Measurements from ENCODE around the gene INPP5A.

INPP5A gene

GRCh38 chr10:132591166-132591971 is 53.8 kb downstream of the INPP5A start:
- peak; percentile 55 for ATAC-seq
- TF ChIP-seq ESRRG (CRISPR knock-in tag; IDR thresholded peaks at IDR 0.05): no peak
- no peak for TF ChIP-seq GLIS3 (CRISPR knock-in tag; IDR thresholded peaks at IDR 0.05)

GRCh38 chr10:132592790-132593383 is 55.3 kb downstream of the INPP5A start:
- TF ChIP-seq ESRRG (CRISPR knock-in tag; IDR thresholded peaks at IDR 0.05): no peak
- no peak for TF ChIP-seq CSDC2 (CRISPR knock-in tag; IDR thresholded peaks at IDR 0.05)
- TF ChIP-seq ZC3H10 (CRISPR knock-in tag; IDR thresholded peaks at IDR 0.05): no peak
- TF ChIP-seq, protein P1, sequence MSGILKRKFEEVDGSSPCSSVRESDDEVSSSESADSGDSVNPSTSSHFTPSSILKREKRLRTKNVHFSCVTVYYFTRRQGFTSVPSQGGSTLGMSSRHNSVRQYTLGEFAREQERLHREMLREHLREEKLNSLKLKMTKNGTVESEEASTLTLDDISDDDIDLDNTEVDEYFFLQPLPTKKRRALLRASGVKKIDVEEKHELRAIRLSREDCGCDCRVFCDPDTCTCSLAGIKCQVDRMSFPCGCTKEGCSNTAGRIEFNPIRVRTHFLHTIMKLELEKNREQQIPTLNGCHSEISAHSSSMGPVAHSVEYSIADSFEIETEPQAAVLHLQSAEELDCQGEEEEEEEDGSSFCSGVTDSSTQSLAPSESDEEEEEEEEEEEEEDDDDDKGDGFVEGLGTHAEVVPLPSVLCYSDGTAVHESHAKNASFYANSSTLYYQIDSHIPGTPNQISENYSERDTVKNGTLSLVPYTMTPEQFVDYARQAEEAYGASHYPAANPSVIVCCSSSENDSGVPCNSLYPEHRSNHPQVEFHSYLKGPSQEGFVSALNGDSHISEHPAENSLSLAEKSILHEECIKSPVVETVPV (CRISPR knock-in tag; IDR thresholded peaks at IDR 0.05): no peak
- TF ChIP-seq ZFP30 (CRISPR knock-in tag; IDR thresholded peaks at IDR 0.05): no peak
- TF ChIP-seq ZNF8 (CRISPR knock-in tag; IDR thresholded peaks at IDR 0.05): no peak
- TF ChIP-seq ARNTL (CRISPR knock-in tag; IDR thresholded peaks at IDR 0.05; ENCODE audit: borderline replicate concordance, low read depth): no peak
- TF ChIP-seq GLIS3 (CRISPR knock-in tag; IDR thresholded peaks at IDR 0.05): no peak
- TF ChIP-seq PPARA (CRISPR knock-in tag; IDR thresholded peaks at IDR 0.05; ENCODE audit: borderline replicate concordance): no peak
- no peak for TF ChIP-seq BACH2 (CRISPR knock-in tag; IDR thresholded peaks at IDR 0.05; ENCODE audit: borderline replicate concordance)
- TF ChIP-seq SNAI2 (CRISPR knock-in tag; IDR thresholded peaks at IDR 0.05): no peak
- no peak for TF ChIP-seq CREB5 (CRISPR knock-in tag; IDR thresholded peaks at IDR 0.05; ENCODE audit: low read depth)
- ATAC-seq: no peak

DNA sequence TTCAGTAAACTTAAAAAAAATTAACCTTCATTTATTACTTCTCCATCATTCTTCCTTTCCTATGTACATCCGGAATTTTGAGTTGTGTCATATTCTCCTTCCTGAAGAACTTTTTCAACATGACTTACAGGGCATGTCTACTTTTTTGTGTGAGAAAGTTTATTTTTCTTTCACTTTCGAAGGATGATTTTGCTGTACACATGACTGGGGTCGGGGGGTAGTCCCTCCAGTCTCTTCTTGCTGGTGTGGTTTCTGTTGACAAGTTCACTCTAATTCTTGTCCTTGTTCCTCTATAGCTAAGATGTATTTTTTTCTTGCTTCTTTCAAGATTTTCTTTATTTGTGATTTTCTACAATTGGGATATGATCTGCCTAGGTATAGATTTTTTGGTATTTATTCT is 55.8 kb downstream of the INPP5A start:
- TF ChIP-seq TSHZ2 (CRISPR knock-in tag; IDR thresholded peaks at IDR 0.05) (no peak), ESRRG (CRISPR knock-in tag; IDR thresholded peaks at IDR 0.05) (no peak), ZNF8 (CRISPR knock-in tag; IDR thresholded peaks at IDR 0.05) (no peak), RARB (CRISPR knock-in tag; IDR thresholded peaks at IDR 0.05) (no peak), ZNF565 (CRISPR knock-in tag; conservative IDR thresholded peaks at IDR 0.05; ENCODE audit: low read depth) (no peak), ZC3H10 (CRISPR knock-in tag; IDR thresholded peaks at IDR 0.05) (no peak), ARNTL (CRISPR knock-in tag; IDR thresholded peaks at IDR 0.05; ENCODE audit: borderline replicate concordance, low read depth) (no peak), BACH2 (CRISPR knock-in tag; IDR thresholded peaks at IDR 0.05; ENCODE audit: borderline replicate concordance) (no peak), ZFP30 (CRISPR knock-in tag; IDR thresholded peaks at IDR 0.05) (no peak), ZNF70 (CRISPR knock-in tag; IDR thresholded peaks at IDR 0.05) (no peak), ZFP3 (CRISPR knock-in tag; IDR thresholded peaks at IDR 0.05) (no peak), POU6F1 (CRISPR knock-in tag; IDR thresholded peaks at IDR 0.05; ENCODE audit: borderline replicate concordance, low read depth) (no peak)
- TF ChIP-seq, protein P1 (CRISPR knock-in tag; IDR thresholded peaks at IDR 0.05): no peak
- no peak for ATAC-seq

All from SK-N-SH treated with all-trans-retinoic acid at 6 μM for 48 hours (cell line).